Suprapubic skin (tissue), 4 donors: ENCODE measurements around the gene PHETA1.

Experiments used
- POLR2A ChIP-seq, 2 donors: fragments of 450-650 bp; IDR thresholded peaks; one replicate each; pipeline ENCODE4 v1.6.1; 2017; ENCODE audit warnings: antibody characterized with exemption in 2 of 2, mild to moderate bottlenecking in 2 of 2, moderate library complexity in 2 of 2
- POLR2AphosphoS5 ChIP-seq, 3 donors: sonication (generic); formaldehyde crosslinking; IDR thresholded peaks; one replicate each; pipeline ENCODE4 v1.6.1; 2017; ENCODE audit warnings: antibody characterized with exemption in 3 of 3
- TF ChIP-seq, protein P1 (sequence below), 2 donors: fragments of 200-600 bp in 1 of 2; fragments of 450-650 bp in 1 of 2; sonication (generic) in 1 of 2; IDR thresholded peaks; one replicate each; pipeline ENCODE4 v1.5.1; 2016 to 2019; ENCODE audit warnings: antibody characterized with exemption in 2 of 2, mild to moderate bottlenecking in 1 of 2, moderate library complexity in 1 of 2

DNA sequence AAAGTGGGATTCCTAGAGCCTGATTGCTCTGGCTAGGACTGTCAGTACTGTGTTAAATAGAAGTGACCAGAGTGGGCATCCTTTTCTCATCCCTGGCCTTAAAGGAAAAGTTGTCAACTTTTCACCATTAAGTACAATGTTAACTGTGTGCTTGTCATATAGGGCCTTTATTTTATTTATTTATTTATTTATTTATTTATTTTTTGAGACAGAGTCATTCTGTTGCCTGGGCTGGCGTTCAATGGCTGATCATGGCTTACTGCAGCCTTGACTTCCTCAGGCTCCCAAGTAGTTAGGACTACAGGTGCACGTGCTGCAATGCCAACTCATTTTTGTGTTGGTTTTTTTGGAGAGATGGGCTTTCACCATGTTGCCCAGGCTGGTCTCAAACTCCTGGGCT lies 48.4 kb upstream of the PHETA1 start:
- TF ChIP-seq, protein P1, sequence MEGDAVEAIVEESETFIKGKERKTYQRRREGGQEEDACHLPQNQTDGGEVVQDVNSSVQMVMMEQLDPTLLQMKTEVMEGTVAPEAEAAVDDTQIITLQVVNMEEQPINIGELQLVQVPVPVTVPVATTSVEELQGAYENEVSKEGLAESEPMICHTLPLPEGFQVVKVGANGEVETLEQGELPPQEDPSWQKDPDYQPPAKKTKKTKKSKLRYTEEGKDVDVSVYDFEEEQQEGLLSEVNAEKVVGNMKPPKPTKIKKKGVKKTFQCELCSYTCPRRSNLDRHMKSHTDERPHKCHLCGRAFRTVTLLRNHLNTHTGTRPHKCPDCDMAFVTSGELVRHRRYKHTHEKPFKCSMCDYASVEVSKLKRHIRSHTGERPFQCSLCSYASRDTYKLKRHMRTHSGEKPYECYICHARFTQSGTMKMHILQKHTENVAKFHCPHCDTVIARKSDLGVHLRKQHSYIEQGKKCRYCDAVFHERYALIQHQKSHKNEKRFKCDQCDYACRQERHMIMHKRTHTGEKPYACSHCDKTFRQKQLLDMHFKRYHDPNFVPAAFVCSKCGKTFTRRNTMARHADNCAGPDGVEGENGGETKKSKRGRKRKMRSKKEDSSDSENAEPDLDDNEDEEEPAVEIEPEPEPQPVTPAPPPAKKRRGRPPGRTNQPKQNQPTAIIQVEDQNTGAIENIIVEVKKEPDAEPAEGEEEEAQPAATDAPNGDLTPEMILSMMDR (IDR thresholded peaks at IDR 0.05), result no peak
- TF ChIP-seq POLR2A (IDR thresholded peaks at IDR 0.05) (no peak), POLR2AphosphoS5 (IDR thresholded peaks at IDR 0.05) (no peak)
